ENCODE results near the gene AHNAK.

- TF ChIP-seq, protein P1, sequence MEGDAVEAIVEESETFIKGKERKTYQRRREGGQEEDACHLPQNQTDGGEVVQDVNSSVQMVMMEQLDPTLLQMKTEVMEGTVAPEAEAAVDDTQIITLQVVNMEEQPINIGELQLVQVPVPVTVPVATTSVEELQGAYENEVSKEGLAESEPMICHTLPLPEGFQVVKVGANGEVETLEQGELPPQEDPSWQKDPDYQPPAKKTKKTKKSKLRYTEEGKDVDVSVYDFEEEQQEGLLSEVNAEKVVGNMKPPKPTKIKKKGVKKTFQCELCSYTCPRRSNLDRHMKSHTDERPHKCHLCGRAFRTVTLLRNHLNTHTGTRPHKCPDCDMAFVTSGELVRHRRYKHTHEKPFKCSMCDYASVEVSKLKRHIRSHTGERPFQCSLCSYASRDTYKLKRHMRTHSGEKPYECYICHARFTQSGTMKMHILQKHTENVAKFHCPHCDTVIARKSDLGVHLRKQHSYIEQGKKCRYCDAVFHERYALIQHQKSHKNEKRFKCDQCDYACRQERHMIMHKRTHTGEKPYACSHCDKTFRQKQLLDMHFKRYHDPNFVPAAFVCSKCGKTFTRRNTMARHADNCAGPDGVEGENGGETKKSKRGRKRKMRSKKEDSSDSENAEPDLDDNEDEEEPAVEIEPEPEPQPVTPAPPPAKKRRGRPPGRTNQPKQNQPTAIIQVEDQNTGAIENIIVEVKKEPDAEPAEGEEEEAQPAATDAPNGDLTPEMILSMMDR (IDR thresholded peaks at IDR 0.05): no peak
- TF ChIP-seq EZH2phosphoT487 (IDR thresholded peaks at IDR 0.05) (no peak), EZH2 (IDR thresholded peaks at IDR 0.05) (no peak)
Observed at GRCh38 chr11:62479631-62480201, 66.9 kb downstream of the AHNAK start.
